ENCODE results near the gene MS4A3.
A peak's percentile ranks its signal among the peaks of the same experiment; 100 is the strongest.
"Not testable (repeated sequence)": the region's sequence is repeated elsewhere in the genome, so short reads cannot be mapped to it uniquely, and the experiment has no call there.

The MS4A3 gene

GRCh38 chr11:60056349-60056969, at the start of gene MS4A3:
TSS of gene MS4A3 (plus strand) at chr11:60056665. CDS start at chr11:60061161, 4,496 bp downstream.
- DNase-seq: peak; percentile 52

GRCh38 chr11:60016881-60017280, 39.6 kb upstream of the MS4A3 start, which contains the start of gene OOSP4B:
TSS of gene OOSP4B (plus strand) at chr11:60017181.
- no peak for DNase-seq

- no peak for DNase-seq
Observed at GRCh38 chr11:60018058-60018457, 38.4 kb upstream of the MS4A3 start.

- not testable (repeated sequence) for DNase-seq
Observed at GRCh38 chr11:60020376-60020775, 36.1 kb upstream of the MS4A3 start.

- DNase-seq: no peak
Observed at GRCh38 chr11:60029015-60029632, 27.3 kb upstream of the MS4A3 start.

GRCh38 chr11:60040109-60040508, 16.4 kb upstream of the MS4A3 start, which contains the start of gene OOSP2:
TSS of gene OOSP2 (plus strand) at chr11:60040409. CDS start at chr11:60040460, 51 bp downstream.
- DNase-seq: no peak

- not testable (repeated sequence) for DNase-seq
Observed at GRCh38 chr11:60050422-60050821, 6.0 kb upstream of the MS4A3 start.

GRCh38 chr11:60050839-60051238, 5.6 kb upstream of the MS4A3 start:
- DNase-seq: not testable (repeated sequence)

GRCh38 chr11:60059052-60059451, 2.6 kb downstream of the MS4A3 start:
- no peak for DNase-seq

GRCh38 chr11:60059521-60060240, 3.2 kb downstream of the MS4A3 start:
- DNase-seq: no peak

- DNase-seq: peak; percentile 49
Observed at GRCh38 chr11:60064111-60064510, 7.6 kb downstream of the MS4A3 start.

GRCh38 chr11:60065801-60066200, 9.3 kb downstream of the MS4A3 start:
- no peak for DNase-seq

- DNase-seq: no peak
Observed at GRCh38 chr11:60069450-60069849, 13.0 kb downstream of the MS4A3 start.

GRCh38 chr11:60071644-60072043, 15.2 kb downstream of the MS4A3 start:
- DNase-seq: not testable (repeated sequence)

- DNase-seq: peak; percentile 32
Observed at GRCh38 chr11:60077216-60077817, 20.9 kb downstream of the MS4A3 start.

GRCh38 chr11:60077981-60078380, 21.5 kb downstream of the MS4A3 start:
- peak; percentile 19 for DNase-seq

GRCh38 chr11:60078745-60079144, 22.3 kb downstream of the MS4A3 start:
- no peak for DNase-seq

- DNase-seq: peak; percentile 8
Observed at GRCh38 chr11:60080535-60080934, 24.1 kb downstream of the MS4A3 start.

GRCh38 chr11:60084631-60085273, 28.3 kb downstream of the MS4A3 start:
- DNase-seq: no peak

GRCh38 chr11:60085909-60086308, 29.4 kb downstream of the MS4A3 start:
- DNase-seq: no peak

- DNase-seq: no peak
Observed at GRCh38 chr11:60087239-60087638, 30.8 kb downstream of the MS4A3 start.

GRCh38 chr11:60088364-60088763, 31.9 kb downstream of the MS4A3 start, which contains the start of gene MS4A2:
TSS of gene MS4A2 (plus strand) at chr11:60088664. CDS start at chr11:60088766, 102 bp downstream.
- no peak for DNase-seq

All from suppressor macrophage treated with lipopolysaccharide for 4 hours (primary cell).